ENCODE data around the gene MTCH2. TPM values are rescaled to one million over a fixed set of nuclear protein-coding genes. Genes with fewer than 3 reads are reported as not detected.

MTCH2 gene
- total RNA-seq, 4 donors from 2014 or later: 24.8 to 65.6 (median 49.5) TPM

DNA sequence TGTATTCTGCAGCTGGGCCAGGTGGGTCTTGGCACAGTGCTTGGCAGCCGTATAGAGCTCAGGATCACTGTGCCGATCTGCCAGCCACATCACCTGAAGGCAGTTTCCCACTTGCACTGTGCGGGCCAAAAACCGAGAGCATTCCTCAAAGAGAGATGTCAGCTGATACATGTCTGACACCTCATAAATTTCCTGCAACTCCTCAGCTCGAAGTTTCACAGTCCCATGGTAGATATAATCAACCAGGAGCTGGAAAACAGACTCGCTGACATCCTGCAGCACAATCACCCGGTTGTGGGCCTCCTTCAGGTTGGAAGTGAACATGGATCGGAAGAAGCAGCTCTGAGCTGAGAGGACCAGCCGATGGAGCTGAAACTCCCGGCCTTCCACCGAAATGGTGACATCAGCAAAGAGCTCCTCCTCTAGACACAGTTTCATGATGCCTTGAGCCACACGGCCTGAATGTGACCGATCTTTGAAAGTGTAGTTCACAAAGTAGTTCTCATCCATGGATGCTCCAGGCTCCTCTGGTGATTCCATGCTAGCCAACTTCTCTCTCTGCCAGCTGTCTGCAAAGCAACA lies 64.8 kb downstream of the MTCH2 start:
- Histone ChIP-seq H3K9me3 (no peaks in the 10 kb centered on the region), H3K27ac (peak overlapping the region in 1 of 2 donors; percentile 85), H3K27me3 (no peaks in the 10 kb centered on the region), H3K36me3 (no peaks in the 10 kb centered on the region), H3K4me3 (peak overlapping the region in 1 of 2 donors; percentile 97), H3K4me1 (no peaks in the 10 kb centered on the region)
- no peak for TF ChIP-seq POLR2A (IDR thresholded peaks at IDR 0.05)
- TF ChIP-seq, protein P1, sequence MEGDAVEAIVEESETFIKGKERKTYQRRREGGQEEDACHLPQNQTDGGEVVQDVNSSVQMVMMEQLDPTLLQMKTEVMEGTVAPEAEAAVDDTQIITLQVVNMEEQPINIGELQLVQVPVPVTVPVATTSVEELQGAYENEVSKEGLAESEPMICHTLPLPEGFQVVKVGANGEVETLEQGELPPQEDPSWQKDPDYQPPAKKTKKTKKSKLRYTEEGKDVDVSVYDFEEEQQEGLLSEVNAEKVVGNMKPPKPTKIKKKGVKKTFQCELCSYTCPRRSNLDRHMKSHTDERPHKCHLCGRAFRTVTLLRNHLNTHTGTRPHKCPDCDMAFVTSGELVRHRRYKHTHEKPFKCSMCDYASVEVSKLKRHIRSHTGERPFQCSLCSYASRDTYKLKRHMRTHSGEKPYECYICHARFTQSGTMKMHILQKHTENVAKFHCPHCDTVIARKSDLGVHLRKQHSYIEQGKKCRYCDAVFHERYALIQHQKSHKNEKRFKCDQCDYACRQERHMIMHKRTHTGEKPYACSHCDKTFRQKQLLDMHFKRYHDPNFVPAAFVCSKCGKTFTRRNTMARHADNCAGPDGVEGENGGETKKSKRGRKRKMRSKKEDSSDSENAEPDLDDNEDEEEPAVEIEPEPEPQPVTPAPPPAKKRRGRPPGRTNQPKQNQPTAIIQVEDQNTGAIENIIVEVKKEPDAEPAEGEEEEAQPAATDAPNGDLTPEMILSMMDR (IDR thresholded peaks at IDR 0.05): no peak
- intact Hi-C loops (cut with DNase I; ENCODE audit: low total_unique reads): no loop called here
- no peak for DNase-seq

DNA sequence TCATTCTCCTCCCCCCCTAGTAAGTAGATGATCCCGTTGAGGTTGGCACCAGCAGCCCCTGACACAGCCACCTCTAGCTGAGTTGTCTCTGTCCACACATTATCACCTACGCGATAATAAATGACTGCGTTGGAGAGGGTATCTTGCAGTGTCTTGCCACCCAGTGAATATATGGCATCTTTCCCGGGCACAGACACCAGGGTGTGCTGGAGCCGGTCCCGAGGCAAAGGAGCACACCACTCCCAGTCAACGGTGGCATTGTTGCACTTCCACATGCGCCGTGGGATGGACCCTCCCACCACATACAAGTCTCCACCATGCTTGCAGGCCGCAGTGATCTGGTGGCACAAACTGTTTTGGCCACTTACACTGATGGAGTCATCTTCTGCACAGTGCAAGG lies 69.0 kb downstream of the MTCH2 start:
- Histone ChIP-seq H3K4me1 (no peaks in the 10 kb centered on the region), H3K9me3 (no peaks in the 10 kb centered on the region), H3K4me3 (no peak overlapping the region), H3K27me3 (no peaks in the 10 kb centered on the region), H3K27ac (no peak overlapping the region), H3K36me3 (no peaks in the 10 kb centered on the region)
- no peak for DNase-seq
- intact Hi-C loops (cut with DNase I; ENCODE audit: low total_unique reads): no loop called here
- TF ChIP-seq, protein P1 (IDR thresholded peaks at IDR 0.05): no peak
- no peak for TF ChIP-seq POLR2A (IDR thresholded peaks at IDR 0.05)

DNA sequence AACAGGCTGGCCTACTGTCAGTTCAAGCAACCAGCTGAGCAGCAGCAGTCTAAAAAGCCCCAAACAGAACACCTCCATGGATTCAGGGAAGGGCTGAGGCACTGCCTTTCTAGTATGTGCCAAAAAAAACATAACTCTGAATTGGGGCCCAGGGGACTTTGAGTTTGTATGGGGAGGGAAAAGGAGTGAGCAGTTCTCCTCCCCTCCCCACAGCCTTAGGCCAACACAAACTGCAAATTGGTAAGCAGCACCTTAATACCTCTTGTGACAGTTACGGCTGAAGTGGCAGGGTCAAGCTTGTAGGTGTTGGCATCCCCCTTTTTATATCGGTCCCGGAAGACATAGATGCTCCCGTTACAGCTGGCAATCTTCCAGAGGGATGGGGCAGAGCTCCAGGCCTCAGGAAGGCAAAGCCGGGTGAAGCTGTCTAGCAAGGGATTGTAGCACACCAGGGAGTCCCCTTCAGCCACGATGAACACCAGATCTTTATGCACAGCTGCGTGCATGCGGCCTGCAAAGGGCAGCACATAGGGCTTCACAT lies 69.6 kb downstream of the MTCH2 start:
- DNase-seq: no peak
- peak overlapping the region in 1 of 2 donors; percentile 37 for H3K27ac ChIP-seq

DNA sequence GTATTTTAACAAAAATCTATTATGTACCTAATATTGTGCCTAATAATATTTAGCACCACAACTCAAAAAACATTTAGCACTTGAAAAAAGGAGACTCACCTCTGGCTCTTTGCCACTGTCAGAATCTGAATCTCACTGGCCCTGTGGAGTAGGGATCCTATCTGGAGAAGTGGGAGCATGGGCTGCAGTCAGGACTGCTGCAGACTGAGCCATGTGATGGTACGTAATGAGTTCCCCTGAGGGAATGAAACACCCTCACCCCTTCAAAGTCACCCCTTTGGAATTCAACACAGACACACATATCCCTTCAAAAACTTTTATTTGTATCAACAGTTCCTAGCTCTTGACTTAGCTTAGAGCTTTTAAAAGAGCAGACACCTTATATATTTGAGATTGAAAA lies 70.5 kb downstream of the MTCH2 start:
- intact Hi-C loops (cut with DNase I; ENCODE audit: low total_unique reads): no loop called here
- Histone ChIP-seq H3K4me1 (no peaks in the 10 kb centered on the region), H3K27me3 (no peaks in the 10 kb centered on the region), H3K27ac (no peak overlapping the region), H3K9me3 (no peaks in the 10 kb centered on the region), H3K4me3 (no peak overlapping the region), H3K36me3 (no peaks in the 10 kb centered on the region)
- DNase-seq: no peak
- TF ChIP-seq, protein P1 (IDR thresholded peaks at IDR 0.05): no peak
- no peak for TF ChIP-seq POLR2A (IDR thresholded peaks at IDR 0.05)

More for the DNA sequence above, 69.6 kb downstream of the MTCH2 start:
- Histone ChIP-seq H3K4me3 (no peak overlapping the region), H3K27me3 (no peaks in the 10 kb centered on the region), H3K9me3 (no peaks in the 10 kb centered on the region), H3K4me1 (no peaks in the 10 kb centered on the region), H3K36me3 (no peaks in the 10 kb centered on the region)
- TF ChIP-seq POLR2A (IDR thresholded peaks at IDR 0.05): no peak
- TF ChIP-seq, protein P1 (IDR thresholded peaks at IDR 0.05): no peak
- intact Hi-C loops (cut with DNase I; ENCODE audit: low total_unique reads): no loop called here

DNA sequence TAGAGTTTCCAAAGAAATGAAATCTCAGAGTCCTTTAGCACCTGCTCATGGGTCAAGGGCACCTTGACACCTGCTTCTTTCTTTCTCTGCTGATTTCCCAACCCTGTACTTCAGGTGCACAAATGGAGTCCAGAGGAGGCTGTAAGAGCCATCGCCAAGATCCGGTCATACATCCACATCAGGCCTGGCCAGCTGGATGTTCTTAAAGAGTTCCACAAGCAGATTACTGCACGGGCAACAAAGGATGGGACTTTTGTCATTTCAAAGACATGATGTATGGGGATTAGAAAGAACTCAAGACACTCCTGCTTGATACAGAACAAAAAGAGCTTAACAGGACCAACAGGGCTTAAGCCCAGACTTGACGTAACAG lies 71.0 kb downstream of the MTCH2 start:
- H3K9me3 ChIP-seq: no peaks in the 10 kb centered on the region
- no peaks in the 10 kb centered on the region for H3K36me3 ChIP-seq
- no peak overlapping the region for H3K4me3 ChIP-seq
- no peak for TF ChIP-seq POLR2A (IDR thresholded peaks at IDR 0.05)
- TF ChIP-seq, protein P1 (IDR thresholded peaks at IDR 0.05): no peak
- intact Hi-C loops (cut with DNase I; ENCODE audit: low total_unique reads): no loop called here
- H3K27me3 ChIP-seq: no peaks in the 10 kb centered on the region
- no peak overlapping the region for H3K27ac ChIP-seq
- no peaks in the 10 kb centered on the region for H3K4me1 ChIP-seq
- DNase-seq: no peak

All from uterus (tissue), 4 donors.